Measurements from ENCODE around the gene ZDHHC18.
"Not testable (repeated sequence)": the region's sequence is repeated elsewhere in the genome, so short reads cannot be mapped to it uniquely, and the experiment has no call there.

Gene ZDHHC18

GRCh38 chr1:26881611-26882010, 55.1 kb downstream of the ZDHHC18 start:
- H3K36me3 ChIP-seq (replicated peaks in 1 of 2; ENCODE audit: control insufficient read depth in 2 of 2, insufficient read depth in 2 of 2, low read length in 2 of 2): peaks cover 40 to 87% of the 10 kb centered on the region in 2 donors
- WGBS, 2 donors (ENCODE audit: extremely low coverage in 2 of 2, insufficient read length in 2 of 2, insufficient replicate concordance in 1 of 2): no CpG with 5 or more reads among the region's 6 CpGs

DNA sequence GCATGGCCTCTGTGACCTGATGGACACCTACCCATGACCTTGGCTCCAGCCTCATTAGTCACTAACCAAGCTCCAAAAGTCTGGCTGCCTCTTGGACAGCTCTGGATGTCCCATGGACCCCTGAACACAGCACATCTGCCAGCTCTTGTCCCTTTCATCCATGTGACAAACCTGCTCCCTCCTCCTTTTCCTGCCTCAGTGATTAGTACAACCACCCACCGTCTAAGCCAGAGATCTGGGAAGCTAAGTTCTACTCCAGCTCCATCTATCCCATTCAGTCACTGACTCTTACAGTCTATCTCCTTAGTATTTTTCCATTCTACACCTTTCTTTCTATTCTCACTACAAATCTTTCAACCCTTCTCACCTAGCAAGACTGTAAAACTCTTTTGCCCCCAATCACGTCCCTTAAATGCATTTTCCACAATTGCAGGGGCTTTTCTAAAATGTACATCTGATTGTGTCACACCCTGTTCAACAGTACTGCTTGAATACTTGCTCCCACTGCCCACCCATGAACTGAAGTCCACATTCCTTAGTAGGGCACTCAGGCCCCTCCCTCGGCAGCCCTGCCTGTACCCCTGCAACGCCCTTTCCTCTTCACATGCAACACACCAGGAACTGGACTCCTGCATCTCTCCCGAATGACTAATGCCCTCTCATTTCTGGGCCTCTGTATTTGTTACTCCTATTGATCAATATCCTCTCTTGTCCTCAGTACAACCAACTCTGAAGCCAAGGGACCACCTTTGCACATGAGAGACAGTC, 56.4 kb downstream of the ZDHHC18 start:
- Histone ChIP-seq H4K8ac (ENCODE audit: low read depth, low read length) (no peak overlapping the region), H3K9ac (ENCODE audit: low read depth, low read length, poor library complexity) (no peak overlapping the region), H3K27me3 (ENCODE audit: control insufficient read depth in 3 of 3, insufficient read depth in 3 of 3, low read depth in 1 of 3, low read length in 3 of 3) (no peaks in the 10 kb centered on the region), H3K27ac (replicated peaks; ENCODE audit: low read length) (no peak overlapping the region), H2BK120ac (ENCODE audit: low read depth, low read length) (no peak overlapping the region), H4K91ac (ENCODE audit: low read depth, low read length, poor library complexity) (no peak overlapping the region), H2AK5ac (ENCODE audit: low read depth, low read length) (no peak overlapping the region), H2BK5ac (ENCODE audit: low read length) (no peak overlapping the region), H2BK12ac (ENCODE audit: low read length) (no peak overlapping the region), H3K14ac (ENCODE audit: low read length) (no peak overlapping the region), H3K18ac (ENCODE audit: low read length) (no peak overlapping the region), H3K79me1 (ENCODE audit: low read depth, low read length) (peaks cover 3% of the 10 kb centered on the region), H3K36me3 (replicated peaks in 1 of 2; ENCODE audit: control insufficient read depth in 2 of 2, insufficient read depth in 2 of 2, low read length in 2 of 2) (peaks cover 40 to 83% of the 10 kb centered on the region in 2 donors), H3K4me2 (ENCODE audit: insufficient read depth, low read length, poor library complexity, severe bottlenecking) (no peak overlapping the region), H3K4me3 (ENCODE audit: low read length in 2 of 2) (no peak overlapping the region), H3K4me1 (ENCODE audit: control insufficient read depth in 2 of 2, insufficient read depth in 1 of 2, low read depth in 1 of 2, low read length in 2 of 2) (no peaks in the 10 kb centered on the region), H3K23ac (ENCODE audit: low read depth, low read length, poor library complexity) (no peak overlapping the region), H2AFZ (ENCODE audit: low read length) (no peak overlapping the region), H3K9me3 (replicated peaks in 1 of 2; ENCODE audit: control insufficient read depth in 2 of 2, insufficient read depth in 1 of 2, low read depth in 1 of 2, low read length in 2 of 2) (no peaks in the 10 kb centered on the region), H2BK15ac (ENCODE audit: low read length) (no peak overlapping the region), H3K4ac (ENCODE audit: low read length) (no peak overlapping the region)
- DNase-seq (ENCODE audit: low spot score): no peak
- 100% methylated on average over 1 of the region's 5 CpGs; no CpG with 5 or more reads in 1 of the 2 donors for WGBS, 2 donors (ENCODE audit: extremely low coverage in 2 of 2, insufficient read length in 2 of 2, insufficient replicate concordance in 1 of 2)

More at GRCh38 chr1:26881611-26882010, 55.1 kb downstream of the ZDHHC18 start:
- H2AFZ ChIP-seq (ENCODE audit: low read length); H3K9ac ChIP-seq (ENCODE audit: low read depth, low read length, poor library complexity); H3K27ac ChIP-seq (replicated peaks; ENCODE audit: low read length); H2BK5ac ChIP-seq (ENCODE audit: low read length); H3K23ac ChIP-seq (ENCODE audit: low read depth, low read length, poor library complexity); H3K18ac ChIP-seq (ENCODE audit: low read length); H3K14ac ChIP-seq (ENCODE audit: low read length); H4K8ac ChIP-seq (ENCODE audit: low read depth, low read length); DNase-seq (ENCODE audit: low spot score); H4K91ac ChIP-seq (ENCODE audit: low read depth, low read length, poor library complexity); H3K4me3 ChIP-seq (ENCODE audit: low read length in 2 of 2); H2BK120ac ChIP-seq (ENCODE audit: low read depth, low read length); H2BK12ac ChIP-seq (ENCODE audit: low read length); H3K4me2 ChIP-seq (ENCODE audit: insufficient read depth, low read length, poor library complexity, severe bottlenecking); H3K27me3 ChIP-seq (ENCODE audit: control insufficient read depth in 3 of 3, insufficient read depth in 3 of 3, low read depth in 1 of 3, low read length in 3 of 3); H3K79me1 ChIP-seq (ENCODE audit: low read depth, low read length); H2BK15ac ChIP-seq (ENCODE audit: low read length); H2AK5ac ChIP-seq (ENCODE audit: low read depth, low read length); H3K4me1 ChIP-seq (ENCODE audit: control insufficient read depth in 2 of 2, insufficient read depth in 1 of 2, low read depth in 1 of 2, low read length in 2 of 2); H3K9me3 ChIP-seq (replicated peaks in 1 of 2; ENCODE audit: control insufficient read depth in 2 of 2, insufficient read depth in 1 of 2, low read depth in 1 of 2, low read length in 2 of 2); H3K4ac ChIP-seq (ENCODE audit: low read length): not testable (repeated sequence)

DNA sequence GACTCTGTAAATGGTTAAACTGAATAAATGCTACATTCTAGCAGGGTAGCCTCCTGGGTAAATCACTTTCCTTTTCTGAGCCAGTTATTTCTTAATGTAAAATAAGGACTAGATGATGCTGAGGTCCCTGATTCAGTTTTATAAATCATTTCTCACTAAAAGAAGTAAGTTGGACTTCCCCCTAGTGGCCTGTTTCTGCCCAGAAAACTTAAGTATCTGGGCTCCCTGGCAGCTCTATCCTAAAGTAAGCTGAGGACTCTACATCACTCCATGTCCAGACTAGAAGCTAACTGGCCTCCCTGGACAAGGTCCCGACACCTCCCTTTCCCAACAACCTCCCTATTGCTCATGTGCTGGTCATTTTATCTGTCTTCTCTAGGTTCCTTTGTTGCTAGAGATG, 60.6 kb downstream of the ZDHHC18 start:
- Histone ChIP-seq H4K8ac (ENCODE audit: low read depth, low read length) (no peak overlapping the region), H3K14ac (ENCODE audit: low read length) (no peak overlapping the region), H2AK5ac (ENCODE audit: low read depth, low read length) (no peak overlapping the region), H2BK5ac (ENCODE audit: low read length) (no peak overlapping the region), H3K4me3 (ENCODE audit: low read length in 2 of 2) (no peak overlapping the region), H3K23ac (ENCODE audit: low read depth, low read length, poor library complexity) (no peak overlapping the region), H3K27ac (replicated peaks; ENCODE audit: low read length) (no peak overlapping the region), H3K18ac (ENCODE audit: low read length) (no peak overlapping the region), H2AFZ (ENCODE audit: low read length) (no peak overlapping the region), H3K79me1 (ENCODE audit: low read depth, low read length) (peaks cover 10% of the 10 kb centered on the region), H2BK12ac (ENCODE audit: low read length) (no peak overlapping the region), H3K9me3 (replicated peaks in 1 of 2; ENCODE audit: control insufficient read depth in 2 of 2, insufficient read depth in 1 of 2, low read depth in 1 of 2, low read length in 2 of 2) (no peaks in the 10 kb centered on the region), H3K27me3 (ENCODE audit: control insufficient read depth in 3 of 3, insufficient read depth in 3 of 3, low read depth in 1 of 3, low read length in 3 of 3) (no peaks in the 10 kb centered on the region), H2BK15ac (ENCODE audit: low read length) (no peak overlapping the region), H3K4ac (ENCODE audit: low read length) (no peak overlapping the region), H3K4me2 (ENCODE audit: insufficient read depth, low read length, poor library complexity, severe bottlenecking) (no peak overlapping the region), H2BK120ac (ENCODE audit: low read depth, low read length) (no peak overlapping the region), H3K4me1 (ENCODE audit: control insufficient read depth in 2 of 2, insufficient read depth in 1 of 2, low read depth in 1 of 2, low read length in 2 of 2) (peaks cover 5 to 9% of the 10 kb centered on the region in 2 donors), H4K91ac (ENCODE audit: low read depth, low read length, poor library complexity) (no peak overlapping the region), H3K36me3 (replicated peaks in 1 of 2; ENCODE audit: control insufficient read depth in 2 of 2, insufficient read depth in 2 of 2, low read length in 2 of 2) (peaks cover 36 to 68% of the 10 kb centered on the region in 2 donors), H3K9ac (ENCODE audit: low read depth, low read length, poor library complexity) (no peak overlapping the region)
- whole genome bisulfite sequencing, 2 donors (ENCODE audit: extremely low coverage in 2 of 2, insufficient read length in 2 of 2, insufficient replicate concordance in 1 of 2): no CpG with 5 or more reads among the region's 1 CpG
- no peak for DNase-seq (ENCODE audit: low spot score)

DNA sequence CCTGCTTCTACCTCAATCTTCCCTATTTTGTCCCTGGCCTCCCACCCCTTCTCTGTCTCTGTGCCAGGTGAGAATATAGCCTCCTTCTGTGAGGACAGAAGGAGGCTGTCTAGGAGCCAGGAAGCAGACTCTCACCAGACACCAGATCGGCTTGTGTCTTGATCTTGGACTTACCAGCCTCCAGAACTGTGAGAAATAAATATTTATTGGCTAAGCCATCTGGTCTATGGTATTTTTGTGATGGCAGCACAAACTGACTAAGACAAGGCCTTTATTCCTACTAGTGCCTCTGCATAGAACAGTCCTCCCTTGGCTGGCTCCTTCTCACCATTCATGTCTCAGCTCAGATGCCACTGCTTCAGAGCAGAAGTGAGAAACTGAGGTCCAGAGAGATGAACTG, 61.7 kb downstream of the ZDHHC18 start:
- peaks cover 5 to 9% of the 10 kb centered on the region in 2 donors for H3K4me1 ChIP-seq (ENCODE audit: control insufficient read depth in 2 of 2, insufficient read depth in 1 of 2, low read depth in 1 of 2, low read length in 2 of 2)
- H3K14ac ChIP-seq (ENCODE audit: low read length): no peak overlapping the region
- WGBS, 2 donors (ENCODE audit: extremely low coverage in 2 of 2, insufficient read length in 2 of 2, insufficient replicate concordance in 1 of 2): no CpG with 5 or more reads among the region's 1 CpG
- no peak for DNase-seq (ENCODE audit: low spot score)
- no peak overlapping the region for H3K4me2 ChIP-seq (ENCODE audit: insufficient read depth, low read length, poor library complexity, severe bottlenecking)
- H3K9ac ChIP-seq (ENCODE audit: low read depth, low read length, poor library complexity): no peak overlapping the region
- no peak overlapping the region for H4K8ac ChIP-seq (ENCODE audit: low read depth, low read length)
- no peak overlapping the region for H3K27ac ChIP-seq (replicated peaks; ENCODE audit: low read length)
- H3K36me3 ChIP-seq (replicated peaks in 1 of 2; ENCODE audit: control insufficient read depth in 2 of 2, insufficient read depth in 2 of 2, low read length in 2 of 2): peaks cover 34 to 68% of the 10 kb centered on the region in 2 donors
- no peaks in the 10 kb centered on the region for H3K9me3 ChIP-seq (replicated peaks in 1 of 2; ENCODE audit: control insufficient read depth in 2 of 2, insufficient read depth in 1 of 2, low read depth in 1 of 2, low read length in 2 of 2)
- H3K27me3 ChIP-seq (ENCODE audit: control insufficient read depth in 3 of 3, insufficient read depth in 3 of 3, low read depth in 1 of 3, low read length in 3 of 3): no peaks in the 10 kb centered on the region
- no peak overlapping the region for H2AK5ac ChIP-seq (ENCODE audit: low read depth, low read length)
- H3K18ac ChIP-seq (ENCODE audit: low read length): no peak overlapping the region
- H3K23ac ChIP-seq (ENCODE audit: low read depth, low read length, poor library complexity): no peak overlapping the region
- H2BK12ac ChIP-seq (ENCODE audit: low read length): no peak overlapping the region
- peaks cover 7% of the 10 kb centered on the region for H3K79me1 ChIP-seq (ENCODE audit: low read depth, low read length)
- H3K4me3 ChIP-seq (ENCODE audit: low read length in 2 of 2): no peak overlapping the region
- H2BK120ac ChIP-seq (ENCODE audit: low read depth, low read length): no peak overlapping the region
- H2BK5ac ChIP-seq (ENCODE audit: low read length): no peak overlapping the region
- H3K4ac ChIP-seq (ENCODE audit: low read length): no peak overlapping the region
- H4K91ac ChIP-seq (ENCODE audit: low read depth, low read length, poor library complexity): no peak overlapping the region
- H2AFZ ChIP-seq (ENCODE audit: low read length): no peak overlapping the region
- H2BK15ac ChIP-seq (ENCODE audit: low read length): no peak overlapping the region
